H9 (cell line): ENCODE results near the gene CRISP2. TPM values are rescaled to one million over a fixed set of nuclear protein-coding genes. Genes with fewer than 3 reads are reported as not detected.

Source experiments
- DNase-seq: peaks from one replicate; pipeline ENCODE4 v3.0.0-alpha.2; 2017
- H2AFZ ChIP-seq: one replicate; pipeline ENCODE4 v1.6.1; 2013; ENCODE audit warnings: mild to moderate bottlenecking, low read length, control low read depth, moderate library complexity
- H2AK5ac ChIP-seq: 2 replicates; pipeline ENCODE4 v1.6.1; 2013; ENCODE audit warnings: low read length, control low read depth, mixed read lengths; ENCODE audit not compliant: insufficient read length
- H2BK120ac ChIP-seq: one replicate; pipeline ENCODE4 v1.6.1; 2013; ENCODE audit warnings: low read depth, mild to moderate bottlenecking, low read length, control low read depth, inconsistent platforms; ENCODE audit not compliant: poor library complexity, severe bottlenecking
- H2BK12ac ChIP-seq: 2 replicates; pipeline ENCODE4 v1.6.1; 2013; ENCODE audit warnings: low read length, control low read depth, mixed read lengths, low read depth; ENCODE audit not compliant: insufficient read length
- H2BK15ac ChIP-seq: 2 replicates; pipeline ENCODE4 v1.6.1; 2013; ENCODE audit warnings: low read depth, low read length, control low read depth
- H2BK20ac ChIP-seq: one replicate; pipeline ENCODE4 v1.6.1; 2013; ENCODE audit warnings: low read depth, mild to moderate bottlenecking, low read length, control low read depth, inconsistent platforms; ENCODE audit not compliant: poor library complexity, severe bottlenecking
- H2BK5ac ChIP-seq: 2 replicates; pipeline ENCODE4 v1.6.1; 2013; ENCODE audit warnings: low read length, control low read depth, mixed read lengths; ENCODE audit not compliant: insufficient read length
- H3K14ac ChIP-seq: 2 replicates; pipeline ENCODE4 v1.6.1; 2013; ENCODE audit warnings: low read length, control low read depth; ENCODE audit not compliant: insufficient read depth
- H3K18ac ChIP-seq: 2 replicates; pipeline ENCODE4 v1.6.1; 2013; ENCODE audit warnings: low read depth, mild to moderate bottlenecking, mixed read lengths, low read length, control low read depth; ENCODE audit not compliant: insufficient read length
- H3K23ac ChIP-seq: 2 replicates; pipeline ENCODE4 v1.6.1; 2013; ENCODE audit warnings: low read length, control low read depth, mixed read lengths, low read depth; ENCODE audit not compliant: insufficient read length
- H3K23me2 ChIP-seq: 2 replicates; pipeline ENCODE4 v1.6.1; 2013; ENCODE audit warnings: low read depth, mild to moderate bottlenecking, mixed read lengths, low read length, control low read depth; ENCODE audit not compliant: insufficient read length, poor library complexity, severe bottlenecking
- H3K27ac ChIP-seq: 2 replicates; pipeline ENCODE4 v1.5.1; 2013; ENCODE audit warnings: low read length, control low read depth, mixed read lengths, low read depth; ENCODE audit not compliant: insufficient read length
- H3K27me3 ChIP-seq: 2 replicates; pipeline ENCODE4 v1.6.1; 2013; ENCODE audit warnings: low read length, control low read depth, inconsistent platforms; ENCODE audit not compliant: insufficient read depth
- H3K4ac ChIP-seq: 2 replicates; pipeline ENCODE4 v1.6.1; 2013; ENCODE audit warnings: low read depth, mild to moderate bottlenecking, control low read depth, inconsistent platforms, low read length, moderate library complexity
- H3K4me1 ChIP-seq: 2 replicates; pipeline ENCODE4 v1.6.1; 2013; ENCODE audit warnings: low read length, control low read depth, inconsistent platforms; ENCODE audit not compliant: insufficient read depth
- H3K4me2 ChIP-seq: 2 replicates; pipeline ENCODE4 v1.6.1; 2013; ENCODE audit warnings: low read length, control low read depth, mixed read lengths; ENCODE audit not compliant: insufficient read length, insufficient read depth
- H3K56ac ChIP-seq: 2 replicates; pipeline ENCODE4 v1.6.1; 2013; ENCODE audit warnings: low read depth, mild to moderate bottlenecking, mixed read lengths, low read length, control low read depth; ENCODE audit not compliant: insufficient read length
- H3K79me1 ChIP-seq: 2 replicates; pipeline ENCODE4 v1.6.1; 2013; ENCODE audit warnings: low read depth, mild to moderate bottlenecking, moderate library complexity, low read length, control low read depth, inconsistent platforms; ENCODE audit not compliant: insufficient read depth, poor library complexity, severe bottlenecking
- H3K79me2 ChIP-seq: 2 replicates; pipeline ENCODE4 v1.6.1; 2013; ENCODE audit warnings: low read length, control low read depth, inconsistent platforms; ENCODE audit not compliant: insufficient read depth
- H3K9ac ChIP-seq: 2 replicates; pipeline ENCODE4 v1.6.1; 2013; ENCODE audit warnings: low read length, control low read depth, mixed read lengths; ENCODE audit not compliant: insufficient read length; ENCODE audit errors: extremely low read depth
- H3K9me3 ChIP-seq: one replicate; pipeline ENCODE4 v1.6.1; 2013; ENCODE audit warnings: low read depth, low read length, inconsistent platforms; ENCODE audit not compliant: control insufficient read depth
- H3T11ph ChIP-seq: one replicate; pipeline ENCODE4 v1.6.1; 2013; ENCODE audit warnings: mild to moderate bottlenecking, low read length, control low read depth, inconsistent platforms
- H4K20me1 ChIP-seq: one replicate; pipeline ENCODE4 v1.6.1; 2013; ENCODE audit not compliant: control insufficient read depth, insufficient read length, insufficient read depth
- H4K5ac ChIP-seq: 2 replicates; pipeline ENCODE4 v1.6.1; 2013; ENCODE audit warnings: low read depth, mild to moderate bottlenecking, mixed read lengths, low read length, control low read depth; ENCODE audit not compliant: insufficient read length
- H4K8ac ChIP-seq: replicated peaks from 2 replicates; pipeline ENCODE4 v1.6.1; 2013; ENCODE audit warnings: low read length, control low read depth, mixed read lengths, low read depth; ENCODE audit not compliant: insufficient read length
- H4K91ac ChIP-seq: 2 replicates; pipeline ENCODE4 v1.6.1; 2013; ENCODE audit warnings: low read depth, mild to moderate bottlenecking, moderate library complexity, mixed read lengths, low read length, control low read depth; ENCODE audit not compliant: insufficient read length
- H3K27ac Mint-ChIP-seq, 3 experiments: 2 replicates in 2 of 3; 3 replicates in 1 of 3; pipeline ENCODE4 v1.8.0; 2020 to 2021; ENCODE audit warnings: mixed read lengths in 3 of 3, mild to moderate bottlenecking in 1 of 3, moderate library complexity in 1 of 3
- H3K27me3 Mint-ChIP-seq: 2 replicates; pipeline ENCODE4 v1.8.0; 2021; ENCODE audit warnings: low read depth, mild to moderate bottlenecking, moderate library complexity, mixed read lengths
- H3K36me3 Mint-ChIP-seq, 3 experiments: 2 replicates in 2 of 3; 3 replicates in 1 of 3; pipeline ENCODE4 v1.8.0; 2020 to 2021; ENCODE audit warnings: low read depth in 3 of 3, mixed read lengths in 3 of 3; ENCODE audit not compliant: insufficient read depth in 1 of 3
- H3K4me1 Mint-ChIP-seq, 2 experiments: 2 replicates each; pipeline ENCODE4 v1.8.0; 2020; ENCODE audit warnings: mixed read lengths in 2 of 2
- H3K4me3 Mint-ChIP-seq, 2 experiments: 2 replicates in 1 of 2; 3 replicates in 1 of 2; pipeline ENCODE4 v1.8.0; 2020 to 2021; ENCODE audit warnings: mild to moderate bottlenecking in 2 of 2, mixed read lengths in 2 of 2, moderate library complexity in 1 of 2
- H3K9me3 Mint-ChIP-seq, 2 experiments: 2 replicates in 1 of 2; 3 replicates in 1 of 2; pipeline ENCODE4 v1.8.0; 2020; ENCODE audit warnings: mild to moderate bottlenecking in 2 of 2, mixed read lengths in 2 of 2, moderate library complexity in 1 of 2
- CTCF ChIP-seq: fragments of 200-600 bp; sonication (generic); conservative IDR thresholded peaks from 3 replicates; pipeline ENCODE4 v1.8.0; 2021; ENCODE audit warnings: antibody characterized with exemption, mild to moderate bottlenecking
- WGBS: extraction: QIAGEN DNeasy Blood & Tissue Kit; methylation state at CpG from one replicate; pipeline ENCODE4 v1.1.7; 2013; ENCODE audit warnings: missing lambda C conversion rate, low lambda C conversion rate, mixed read lengths; ENCODE audit not compliant: insufficient read length; ENCODE audit errors: extremely low coverage; 5-methylcytosine and 5-hydroxymethylcytosine counted together
- total RNA-seq: library from RNA; stranded (reverse); gene quantifications from 2 replicates; pipeline ENCODE4 v1.2.1, GENCODE V29; 2021

CRISP2 gene
- total RNA-seq, 1 experiment from 2014 or later, result not detected

GRCh38 chr6:49645139-49645538, 68.2 kb downstream of the CRISP2 start:
- no peak overlapping the region for H3K18ac ChIP-seq
- Mint-ChIP-seq H3K27ac (no peak overlapping the region), H3K4me1 (no peaks in the 10 kb centered on the region), H3K9me3 (no peaks in the 10 kb centered on the region), H3K27me3 (no peaks in the 10 kb centered on the region), H3K36me3 (no peaks in the 10 kb centered on the region), H3K4me3 (no peak overlapping the region)
- no peak overlapping the region for H3K14ac ChIP-seq
- H4K20me1 ChIP-seq, result no peaks in the 10 kb centered on the region
- no peak overlapping the region for H4K8ac ChIP-seq
- no peak overlapping the region for H2AK5ac ChIP-seq
- no peak overlapping the region for H2BK12ac ChIP-seq
- no peak overlapping the region for H2AFZ ChIP-seq
- no peak overlapping the region for H3K9ac ChIP-seq
- H3T11ph ChIP-seq, result no peak overlapping the region
- H3K23ac ChIP-seq, result no peak overlapping the region
- no peak overlapping the region for H3K4ac ChIP-seq
- no peak overlapping the region for H2BK120ac ChIP-seq
- no peak overlapping the region for H2BK15ac ChIP-seq
- H3K56ac ChIP-seq, result no peak overlapping the region
- no peak overlapping the region for H4K5ac ChIP-seq
- H2BK5ac ChIP-seq, result no peak overlapping the region
- no peak for DNase-seq
- no peaks in the 10 kb centered on the region for H3K79me2 ChIP-seq
- WGBS, result 100% methylated on average over 1 of the region's 3 CpGs
- H3K4me2 ChIP-seq, result no peak overlapping the region
- TF ChIP-seq CTCF, result no peak
- no peaks in the 10 kb centered on the region for H3K4me1 ChIP-seq
- H2BK20ac ChIP-seq, result no peak overlapping the region
- no peak overlapping the region for H3K27ac ChIP-seq
- no peaks in the 10 kb centered on the region for H3K27me3 ChIP-seq
- H3K79me1 ChIP-seq, result no peaks in the 10 kb centered on the region
- no peaks in the 10 kb centered on the region for H3K23me2 ChIP-seq
- H3K9me3 ChIP-seq, result no peaks in the 10 kb centered on the region
- H4K91ac ChIP-seq, result no peak overlapping the region

Other genes with a start within 250 kb of the CRISP2 start
- not detected in 2 replicates for gene GLYATL3, start 213.6 kb downstream of the CRISP2 start, total RNA-seq
- gene C6orf141, start 162.9 kb downstream of the CRISP2 start, total RNA-seq, result 35.9 and 40.1 TPM in 2 replicates
- not detected in 2 replicates for gene RHAG, start 76.7 kb downstream of the CRISP2 start, total RNA-seq
- not detected in 2 replicates for gene CRISP3, start 30.8 kb upstream of the CRISP2 start, total RNA-seq
- gene PGK2, start 73.7 kb upstream of the CRISP2 start, total RNA-seq, result not detected in 2 replicates
- gene CRISP1, start 153.0 kb upstream of the CRISP2 start, total RNA-seq, result not detected in 2 replicates